Measurements from ENCODE around the gene LILRB4.
"Not testable (repeated sequence)": the region's sequence is repeated elsewhere in the genome, so short reads cannot be mapped to it uniquely, and the experiment has no call there.

LILRB4 gene

GRCh38 chr19:54638683-54639082 is 24.1 kb upstream of the LILRB4 start:
- Histone ChIP-seq H2BK120ac (ENCODE audit: low read depth, low read length) (no peak overlapping the region), H3K23ac (ENCODE audit: low read length in 2 of 2) (no peak overlapping the region), H3K4me2 (ENCODE audit: low read length, poor library complexity, severe bottlenecking) (no peak overlapping the region), H3K4me1 (ENCODE audit: control insufficient read depth, insufficient read depth, low read depth, low read length) (no peaks in the 10 kb centered on the region), H3K4ac (ENCODE audit: low read depth in 1 of 2, low read length in 2 of 2) (no peak overlapping the region), H4K91ac (ENCODE audit: low read length) (no peak overlapping the region), H3K36me3 (ENCODE audit: control insufficient read depth in 1 of 2, insufficient read depth in 2 of 2, low read depth in 1 of 2, low read length in 2 of 2) (no peaks in the 10 kb centered on the region), H4K8ac (ENCODE audit: low read length) (no peak overlapping the region), H3K18ac (ENCODE audit: low read depth in 1 of 2, low read length in 2 of 2) (no peak overlapping the region), H3K14ac (ENCODE audit: low read length in 2 of 2) (no peak overlapping the region), H2BK15ac (ENCODE audit: low read depth, poor library complexity, severe bottlenecking) (no peak overlapping the region), H3K9me3 (ENCODE audit: control insufficient read depth, low read length) (no peaks in the 10 kb centered on the region), H2BK12ac (ENCODE audit: low read length in 2 of 2) (no peak overlapping the region), H3K4me3 (ENCODE audit: insufficient read depth in 1 of 2, low read depth in 1 of 2, low read length in 2 of 2) (no peak overlapping the region), H2AFZ (ENCODE audit: low read depth, low read length) (no peak overlapping the region), H3K9ac (ENCODE audit: low read length) (no peak overlapping the region), H2AK5ac (ENCODE audit: low read length, severe bottlenecking) (no peak overlapping the region), H3K27me3 (ENCODE audit: control insufficient read depth in 1 of 2, insufficient read depth in 1 of 2, low read length in 2 of 2) (no peaks in the 10 kb centered on the region), H2BK5ac (ENCODE audit: low read depth, low read length, poor library complexity, severe bottlenecking) (no peak overlapping the region), H3K27ac (ENCODE audit: low read length, poor library complexity, severe bottlenecking) (no peak overlapping the region), H3K79me1 (replicated peaks; ENCODE audit: low read length, poor library complexity, severe bottlenecking) (no peaks in the 10 kb centered on the region)
- no peak for DNase-seq
- WGBS: 81% methylated on average over 18 of the region's 18 CpGs

DNA sequence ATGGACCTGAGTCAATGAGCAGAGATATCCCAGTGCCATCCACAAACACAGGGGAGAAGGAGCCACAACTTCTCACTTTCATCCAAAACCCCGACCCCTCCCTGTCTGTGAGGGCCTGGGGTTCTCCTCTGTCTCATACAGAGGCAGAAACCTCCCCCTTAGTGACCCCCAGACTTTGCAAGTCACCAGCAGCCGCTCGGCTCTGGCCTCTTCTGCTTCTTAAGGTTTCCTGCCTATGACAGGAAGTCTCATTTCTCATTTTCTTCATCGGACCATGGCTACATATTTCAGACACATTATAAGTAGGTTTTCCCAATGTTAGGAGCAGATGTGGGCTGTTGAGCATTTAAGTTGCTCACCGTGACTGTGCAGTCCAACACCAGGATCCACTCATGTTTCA is 19.8 kb upstream of the LILRB4 start:
- H3K27me3 ChIP-seq (ENCODE audit: control insufficient read depth in 1 of 2, insufficient read depth in 1 of 2, low read length in 2 of 2); DNase-seq; H3K4me3 ChIP-seq (ENCODE audit: insufficient read depth in 1 of 2, low read depth in 1 of 2, low read length in 2 of 2); H3K4me1 ChIP-seq (ENCODE audit: control insufficient read depth, insufficient read depth, low read depth, low read length); H2AFZ ChIP-seq (ENCODE audit: low read depth, low read length); H3K23ac ChIP-seq (ENCODE audit: low read length in 2 of 2); H3K9me3 ChIP-seq (ENCODE audit: control insufficient read depth, low read length); H3K14ac ChIP-seq (ENCODE audit: low read length in 2 of 2); H4K8ac ChIP-seq (ENCODE audit: low read length); H3K4me2 ChIP-seq (ENCODE audit: low read length, poor library complexity, severe bottlenecking); H2AK5ac ChIP-seq (ENCODE audit: low read length, severe bottlenecking); H3K79me1 ChIP-seq (replicated peaks; ENCODE audit: low read length, poor library complexity, severe bottlenecking); H4K91ac ChIP-seq (ENCODE audit: low read length); H3K4ac ChIP-seq (ENCODE audit: low read depth in 1 of 2, low read length in 2 of 2); H2BK15ac ChIP-seq (ENCODE audit: low read depth, poor library complexity, severe bottlenecking); H2BK120ac ChIP-seq (ENCODE audit: low read depth, low read length); H3K36me3 ChIP-seq (ENCODE audit: control insufficient read depth in 1 of 2, insufficient read depth in 2 of 2, low read depth in 1 of 2, low read length in 2 of 2); H2BK12ac ChIP-seq (ENCODE audit: low read length in 2 of 2); H3K18ac ChIP-seq (ENCODE audit: low read depth in 1 of 2, low read length in 2 of 2); H3K27ac ChIP-seq (ENCODE audit: low read length, poor library complexity, severe bottlenecking); H2BK5ac ChIP-seq (ENCODE audit: low read depth, low read length, poor library complexity, severe bottlenecking); H3K9ac ChIP-seq (ENCODE audit: low read length): not testable (repeated sequence)
- 68% methylated on average over 3 of the region's 5 CpGs for WGBS

GRCh38 chr19:54643583-54643982 is 19.2 kb upstream of the LILRB4 start:
- not testable (repeated sequence) for H3K9ac ChIP-seq (ENCODE audit: low read length); H3K4ac ChIP-seq (ENCODE audit: low read depth in 1 of 2, low read length in 2 of 2); H3K4me1 ChIP-seq (ENCODE audit: control insufficient read depth, insufficient read depth, low read depth, low read length); H3K14ac ChIP-seq (ENCODE audit: low read length in 2 of 2); H3K9me3 ChIP-seq (ENCODE audit: control insufficient read depth, low read length); H3K36me3 ChIP-seq (ENCODE audit: control insufficient read depth in 1 of 2, insufficient read depth in 2 of 2, low read depth in 1 of 2, low read length in 2 of 2); H2BK15ac ChIP-seq (ENCODE audit: low read depth, poor library complexity, severe bottlenecking); H2AK5ac ChIP-seq (ENCODE audit: low read length, severe bottlenecking); H4K91ac ChIP-seq (ENCODE audit: low read length); H3K79me1 ChIP-seq (replicated peaks; ENCODE audit: low read length, poor library complexity, severe bottlenecking); H2AFZ ChIP-seq (ENCODE audit: low read depth, low read length); H3K18ac ChIP-seq (ENCODE audit: low read depth in 1 of 2, low read length in 2 of 2); H3K27ac ChIP-seq (ENCODE audit: low read length, poor library complexity, severe bottlenecking); H3K4me3 ChIP-seq (ENCODE audit: insufficient read depth in 1 of 2, low read depth in 1 of 2, low read length in 2 of 2); H2BK120ac ChIP-seq (ENCODE audit: low read depth, low read length); H4K8ac ChIP-seq (ENCODE audit: low read length); H2BK5ac ChIP-seq (ENCODE audit: low read depth, low read length, poor library complexity, severe bottlenecking); H3K4me2 ChIP-seq (ENCODE audit: low read length, poor library complexity, severe bottlenecking); DNase-seq; H3K27me3 ChIP-seq (ENCODE audit: control insufficient read depth in 1 of 2, insufficient read depth in 1 of 2, low read length in 2 of 2); H3K23ac ChIP-seq (ENCODE audit: low read length in 2 of 2); H2BK12ac ChIP-seq (ENCODE audit: low read length in 2 of 2)
- WGBS: 39% methylated on average over 3 of the region's 6 CpGs

- H3K4ac ChIP-seq (ENCODE audit: low read depth in 1 of 2, low read length in 2 of 2): no peak overlapping the region
- H2BK5ac ChIP-seq (ENCODE audit: low read depth, low read length, poor library complexity, severe bottlenecking): no peak overlapping the region
- no peak overlapping the region for H2AK5ac ChIP-seq (ENCODE audit: low read length, severe bottlenecking)
- H3K4me1 ChIP-seq (ENCODE audit: control insufficient read depth, insufficient read depth, low read depth, low read length): no peaks in the 10 kb centered on the region
- H3K36me3 ChIP-seq (ENCODE audit: control insufficient read depth in 1 of 2, insufficient read depth in 2 of 2, low read depth in 1 of 2, low read length in 2 of 2): no peaks in the 10 kb centered on the region
- no peak overlapping the region for H3K9ac ChIP-seq (ENCODE audit: low read length)
- H3K18ac ChIP-seq (ENCODE audit: low read depth in 1 of 2, low read length in 2 of 2): no peak overlapping the region
- H3K14ac ChIP-seq (ENCODE audit: low read length in 2 of 2): no peak overlapping the region
- no peak overlapping the region for H4K8ac ChIP-seq (ENCODE audit: low read length)
- no peak overlapping the region for H3K23ac ChIP-seq (ENCODE audit: low read length in 2 of 2)
- no peaks in the 10 kb centered on the region for H3K9me3 ChIP-seq (ENCODE audit: control insufficient read depth, low read length)
- no peaks in the 10 kb centered on the region for H3K79me1 ChIP-seq (replicated peaks; ENCODE audit: low read length, poor library complexity, severe bottlenecking)
- H3K27me3 ChIP-seq (ENCODE audit: control insufficient read depth in 1 of 2, insufficient read depth in 1 of 2, low read length in 2 of 2): no peaks in the 10 kb centered on the region
- 58% methylated on average over 5 of the region's 5 CpGs for WGBS
- H3K27ac ChIP-seq (ENCODE audit: low read length, poor library complexity, severe bottlenecking): no peak overlapping the region
- H3K4me3 ChIP-seq (ENCODE audit: insufficient read depth in 1 of 2, low read depth in 1 of 2, low read length in 2 of 2): no peak overlapping the region
- H4K91ac ChIP-seq (ENCODE audit: low read length): no peak overlapping the region
- H2BK120ac ChIP-seq (ENCODE audit: low read depth, low read length): no peak overlapping the region
- no peak overlapping the region for H3K4me2 ChIP-seq (ENCODE audit: low read length, poor library complexity, severe bottlenecking)
- H2AFZ ChIP-seq (ENCODE audit: low read depth, low read length): no peak overlapping the region
- no peak overlapping the region for H2BK15ac ChIP-seq (ENCODE audit: low read depth, poor library complexity, severe bottlenecking)
- no peak overlapping the region for H2BK12ac ChIP-seq (ENCODE audit: low read length in 2 of 2)
- DNase-seq: no peak
These were observed 18.7 kb upstream of the LILRB4 start for GRCh38 chr19:54644056-54644455.
